HG02610 (cell line): ENCODE results near the gene HDAC4.
A peak's percentile ranks its signal among the peaks of the same experiment; 100 is the strongest.

ENCODE experiments used
- ATAC-seq: cut with Tn5 transposase; IDR thresholded peaks from one replicate; pipeline ENCODE4 v1.9.1; 2021; ENCODE audit warnings: mild to moderate bottlenecking, moderate library complexity; ENCODE audit not compliant: unreplicated experiment

Gene HDAC4

DNA sequence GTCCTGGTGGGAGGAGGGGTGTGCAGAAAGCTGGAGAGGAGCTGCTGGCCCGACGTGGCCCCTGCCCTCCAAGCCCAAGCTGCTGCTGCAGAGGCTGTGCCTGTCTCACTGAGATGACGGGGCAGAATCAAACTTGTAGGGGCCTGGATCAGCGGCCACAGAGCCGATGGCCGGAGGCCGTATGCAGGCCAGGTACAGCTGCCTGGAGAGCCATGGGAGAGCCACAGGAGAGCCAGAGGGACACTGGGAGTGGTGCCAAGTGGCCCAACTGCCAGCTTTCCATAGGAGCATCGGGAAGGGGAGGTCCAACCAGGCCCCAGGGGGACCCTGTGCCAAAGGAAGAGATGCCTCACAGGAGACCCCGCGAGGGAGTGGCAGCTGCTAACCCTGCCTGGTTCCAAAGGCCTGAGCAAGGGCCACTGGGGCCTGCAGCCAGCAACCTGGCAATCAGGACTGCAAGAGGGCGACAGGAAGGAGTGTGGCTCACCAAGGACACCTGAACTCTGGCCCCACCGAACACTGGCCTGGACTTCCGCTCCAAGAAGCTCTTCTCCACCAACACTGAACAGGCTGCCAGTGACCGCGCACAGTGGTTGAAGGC is 70.7 kb downstream of the HDAC4 start:
- no peak for ATAC-seq

DNA sequence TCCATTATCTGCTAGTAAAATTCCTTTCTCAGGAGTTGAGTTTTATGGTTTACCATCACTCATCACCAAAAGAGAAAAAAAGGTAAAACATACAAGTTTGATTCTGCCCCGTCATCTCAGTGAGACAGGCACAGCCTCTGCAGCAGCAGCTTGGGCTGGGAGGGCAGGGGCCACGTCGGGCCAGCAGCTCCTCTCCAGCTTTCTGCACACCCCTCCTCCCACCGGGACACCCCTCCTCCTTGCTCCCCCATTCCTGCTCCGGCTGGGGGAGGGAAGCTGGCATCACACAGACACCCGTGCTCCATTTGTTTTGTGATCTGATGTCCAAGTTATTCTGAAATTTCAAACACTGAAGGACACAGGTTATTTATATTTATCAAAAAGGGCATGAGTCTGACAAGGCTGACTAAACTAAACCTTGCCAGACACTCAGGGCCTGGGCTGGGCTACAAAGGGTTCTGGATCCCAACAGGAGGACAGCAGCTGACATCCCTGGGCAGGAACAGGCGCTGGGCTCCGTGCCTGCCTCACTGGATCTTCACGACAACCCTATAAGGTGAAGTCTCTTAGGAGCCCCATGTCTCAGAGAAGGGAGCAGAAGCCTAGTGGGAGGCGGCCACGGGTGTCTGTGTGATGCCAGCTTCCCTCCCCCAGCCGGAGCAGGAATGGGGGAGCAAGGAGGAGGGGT is 71.4 kb downstream of the HDAC4 start:
- no peak for ATAC-seq

DNA sequence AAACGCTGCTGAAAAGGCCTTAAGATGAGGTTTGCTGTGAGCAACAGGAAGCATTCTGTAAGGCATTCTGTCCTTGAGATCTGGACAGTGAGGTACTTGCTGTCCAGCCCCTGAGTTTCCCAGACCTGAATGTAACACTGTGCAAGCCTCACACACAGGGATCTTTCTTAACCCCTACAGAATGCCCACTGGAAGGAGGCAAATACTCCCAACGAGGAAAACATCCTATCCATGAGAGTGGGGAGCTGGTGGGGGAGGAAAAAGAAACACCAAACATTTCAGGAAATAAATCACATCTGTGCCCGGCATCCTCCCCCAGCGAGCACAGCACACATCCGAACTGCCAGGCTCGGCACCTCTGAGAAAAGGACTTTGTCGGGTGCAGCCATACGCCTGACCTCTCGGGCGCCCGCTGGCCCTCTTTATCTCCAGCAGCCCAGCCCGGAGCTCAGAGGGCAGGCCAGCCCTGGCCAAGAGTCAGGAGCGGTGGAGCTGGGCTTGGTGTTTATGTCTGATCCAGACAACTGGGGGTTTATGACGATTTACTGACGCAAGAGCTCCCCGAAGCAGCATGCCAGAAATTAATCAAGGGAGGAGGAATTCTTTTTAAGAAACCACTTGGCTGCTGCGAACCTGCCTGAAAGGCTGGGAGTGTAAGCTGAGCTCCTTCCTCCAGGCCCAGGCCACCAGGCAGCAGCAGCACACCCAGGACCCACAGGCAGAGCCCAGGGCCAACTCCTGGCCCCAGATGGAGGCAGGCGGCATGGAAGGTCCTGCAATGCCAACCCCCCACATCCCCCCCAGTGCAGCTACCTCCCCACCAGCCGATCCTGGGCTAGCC is 72.2 kb downstream of the HDAC4 start:
- no peak for ATAC-seq

DNA sequence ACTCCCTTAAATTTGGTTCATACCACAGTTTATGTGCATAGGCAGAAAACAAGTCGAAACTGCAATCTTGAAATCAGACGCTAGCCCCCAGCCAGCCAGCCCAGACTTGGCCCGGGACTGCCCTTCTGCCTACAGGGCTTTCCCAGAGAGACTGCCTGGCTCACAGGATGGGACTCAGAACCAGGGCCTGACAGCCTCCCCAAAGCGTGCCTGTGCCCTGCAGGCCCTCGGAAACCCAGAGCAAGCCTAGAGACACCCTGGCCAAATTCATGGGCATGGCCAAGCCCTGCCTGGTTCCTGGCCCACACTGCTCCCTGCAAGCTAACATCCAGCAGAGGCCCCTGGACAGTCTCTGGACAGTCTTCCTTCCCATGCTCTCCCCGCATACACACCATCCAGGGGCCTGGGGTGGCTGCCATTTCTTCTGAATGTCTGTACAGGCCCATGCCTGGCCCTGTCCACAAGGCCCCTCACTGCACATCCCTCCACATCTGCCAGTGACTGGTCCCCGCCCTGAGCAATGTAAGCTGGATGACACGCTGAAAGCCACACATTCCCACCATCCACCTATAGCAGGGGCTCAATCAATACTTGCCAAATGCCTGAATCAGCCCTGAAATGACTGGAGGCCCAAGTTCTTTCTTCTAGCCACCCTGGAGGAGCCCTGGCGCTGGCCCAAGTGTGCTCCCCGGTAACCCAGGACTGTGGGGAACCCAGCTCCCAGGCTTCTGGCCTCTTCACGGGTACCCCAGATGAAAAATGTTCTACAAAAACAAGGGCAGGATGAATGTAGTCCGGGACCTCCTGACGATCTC is 73.1 kb downstream of the HDAC4 start:
- ATAC-seq: peak; percentile 15

DNA sequence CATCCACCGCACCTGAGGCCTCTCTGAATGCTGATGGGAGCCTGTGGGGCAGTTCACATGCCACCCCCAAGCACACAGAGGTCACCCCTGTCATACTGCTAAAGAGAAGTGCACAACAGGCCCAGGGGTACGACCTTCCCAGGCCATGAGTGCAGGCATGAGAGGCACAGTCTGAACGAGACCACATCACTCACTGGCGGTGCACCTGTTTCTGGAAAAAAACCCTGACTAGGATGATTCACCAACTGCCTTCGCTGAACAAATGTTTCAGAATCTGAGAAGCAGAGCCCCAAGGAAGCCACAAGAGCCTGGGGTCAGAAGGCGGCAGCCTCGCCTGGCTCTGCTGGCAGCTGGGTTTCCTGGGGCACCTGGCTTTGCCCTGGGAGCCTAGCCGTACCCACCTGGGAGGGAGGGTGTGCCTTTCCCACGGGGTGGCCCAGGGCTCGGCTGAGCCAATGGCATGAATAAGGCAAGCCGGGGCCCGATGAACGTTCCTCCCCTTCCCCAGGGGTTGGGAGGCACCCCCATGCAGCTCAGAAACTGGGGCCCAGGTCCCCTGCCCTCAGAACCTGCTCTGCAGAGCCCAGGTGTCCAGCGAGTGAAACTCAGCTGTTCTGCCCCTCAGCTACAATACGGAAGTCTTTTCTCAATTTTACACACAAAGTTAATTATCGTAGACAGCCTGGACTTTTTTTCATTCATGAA is 73.8 kb downstream of the HDAC4 start:
- ATAC-seq: peak; percentile 77

DNA sequence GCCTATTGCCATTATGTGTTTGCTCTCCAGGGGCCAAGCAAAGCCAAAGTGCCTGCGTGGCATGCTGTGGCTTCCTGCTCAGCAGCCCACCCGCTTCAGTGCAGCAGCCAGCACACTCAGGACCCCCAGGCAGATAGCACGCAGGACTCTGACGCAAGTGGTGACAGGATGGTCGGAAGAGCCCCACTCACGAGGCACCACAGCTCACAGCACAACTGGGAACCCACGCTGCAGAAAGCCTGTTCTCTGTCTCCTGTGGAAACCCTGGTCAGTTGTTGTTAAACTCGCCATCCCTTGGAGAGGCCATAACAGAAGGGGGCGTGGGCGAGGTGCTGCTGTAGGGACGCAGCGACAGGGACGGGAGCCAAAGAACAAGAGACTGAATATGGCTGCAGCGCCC is 76.4 kb downstream of the HDAC4 start:
- ATAC-seq: no peak

DNA sequence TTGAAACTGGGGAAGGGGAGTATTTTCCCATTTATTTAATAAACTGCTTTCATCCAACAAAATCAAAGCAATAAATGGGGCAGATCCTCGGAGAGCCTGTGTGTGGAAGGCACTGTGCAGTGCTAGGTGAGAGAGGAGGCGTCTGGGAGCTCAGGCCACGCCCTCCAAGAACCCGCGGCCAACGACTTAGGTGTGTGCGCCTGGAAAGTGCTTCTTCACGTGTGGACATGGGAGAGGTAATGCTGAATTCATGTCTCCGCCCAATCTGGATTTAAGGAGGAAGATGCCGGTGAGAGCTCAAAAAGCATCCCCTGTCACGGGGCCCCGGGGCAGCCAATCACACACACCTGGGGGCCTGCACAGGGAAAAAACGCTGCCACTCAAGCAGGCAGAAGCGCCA is 77.4 kb downstream of the HDAC4 start:
- ATAC-seq: no peak

DNA sequence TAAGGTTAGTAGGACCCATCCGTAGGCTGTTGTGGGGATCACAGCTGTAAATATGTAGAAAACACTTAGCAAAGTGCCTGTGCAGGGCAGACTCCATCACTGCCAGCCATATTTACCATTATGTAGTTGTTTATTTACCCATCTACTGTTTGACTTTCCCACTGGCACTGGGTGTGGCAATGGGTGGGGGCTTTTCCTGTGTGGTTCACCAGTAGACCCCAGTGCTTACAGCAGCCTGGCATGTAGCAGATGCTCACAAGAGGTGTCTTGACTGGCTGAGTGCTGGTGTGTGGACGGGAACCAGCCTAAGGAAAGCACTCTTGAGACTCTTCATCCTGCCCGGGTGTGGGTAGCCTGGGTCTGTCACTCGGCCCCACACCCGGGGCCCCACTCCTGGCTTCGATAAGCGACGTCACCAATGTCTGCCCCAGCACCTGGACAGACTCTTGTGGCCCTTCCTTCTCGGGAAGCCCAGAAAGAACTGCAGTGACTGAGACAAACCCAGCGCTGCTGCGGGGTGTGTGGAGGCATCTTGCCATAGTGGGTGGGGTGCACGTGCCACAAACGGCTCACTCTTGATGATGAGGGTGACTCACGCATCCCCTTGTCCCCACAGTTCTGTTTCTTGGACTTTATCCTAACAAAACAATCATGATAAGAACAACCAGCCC is 78.3 kb downstream of the HDAC4 start:
- ATAC-seq: no peak

DNA sequence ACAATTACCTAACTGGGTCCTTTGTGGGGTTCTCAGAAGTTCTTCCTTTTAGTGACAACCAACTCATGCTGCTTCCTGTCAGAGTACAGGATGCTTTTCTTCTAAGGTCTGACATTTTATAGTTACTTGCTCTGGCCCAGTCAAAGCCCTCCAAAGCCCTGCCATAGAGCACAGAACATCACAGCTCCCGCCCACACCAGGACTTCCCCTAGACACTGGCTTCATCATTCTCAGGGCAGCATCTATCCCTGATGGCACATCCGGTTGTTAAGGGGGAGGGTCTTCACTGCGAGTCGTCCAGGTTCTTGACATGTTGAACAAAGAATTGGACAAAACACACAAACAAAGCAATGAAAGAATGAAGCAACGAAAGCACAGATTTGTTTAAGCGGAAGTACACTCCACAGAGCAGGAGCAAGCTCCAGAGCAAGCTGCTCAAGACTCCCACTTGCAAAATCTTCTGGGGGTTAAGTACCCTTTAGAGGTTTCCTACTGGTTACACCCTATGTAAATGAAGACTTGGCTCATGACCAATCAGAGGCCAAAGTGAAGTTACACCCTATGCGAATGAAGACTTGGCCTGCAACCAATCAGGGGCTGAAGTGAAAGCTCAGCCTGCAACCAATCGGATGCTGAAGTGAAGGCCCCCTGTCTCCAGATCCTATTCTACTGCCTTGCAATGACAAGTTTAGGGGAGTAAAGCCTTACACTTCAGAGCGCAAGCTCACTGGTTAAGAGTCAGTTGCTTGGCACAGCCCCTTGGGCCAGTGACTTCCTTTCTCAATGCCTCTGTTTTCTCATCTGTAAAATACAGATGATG is 79.0 kb downstream of the HDAC4 start:
- no peak for ATAC-seq

DNA sequence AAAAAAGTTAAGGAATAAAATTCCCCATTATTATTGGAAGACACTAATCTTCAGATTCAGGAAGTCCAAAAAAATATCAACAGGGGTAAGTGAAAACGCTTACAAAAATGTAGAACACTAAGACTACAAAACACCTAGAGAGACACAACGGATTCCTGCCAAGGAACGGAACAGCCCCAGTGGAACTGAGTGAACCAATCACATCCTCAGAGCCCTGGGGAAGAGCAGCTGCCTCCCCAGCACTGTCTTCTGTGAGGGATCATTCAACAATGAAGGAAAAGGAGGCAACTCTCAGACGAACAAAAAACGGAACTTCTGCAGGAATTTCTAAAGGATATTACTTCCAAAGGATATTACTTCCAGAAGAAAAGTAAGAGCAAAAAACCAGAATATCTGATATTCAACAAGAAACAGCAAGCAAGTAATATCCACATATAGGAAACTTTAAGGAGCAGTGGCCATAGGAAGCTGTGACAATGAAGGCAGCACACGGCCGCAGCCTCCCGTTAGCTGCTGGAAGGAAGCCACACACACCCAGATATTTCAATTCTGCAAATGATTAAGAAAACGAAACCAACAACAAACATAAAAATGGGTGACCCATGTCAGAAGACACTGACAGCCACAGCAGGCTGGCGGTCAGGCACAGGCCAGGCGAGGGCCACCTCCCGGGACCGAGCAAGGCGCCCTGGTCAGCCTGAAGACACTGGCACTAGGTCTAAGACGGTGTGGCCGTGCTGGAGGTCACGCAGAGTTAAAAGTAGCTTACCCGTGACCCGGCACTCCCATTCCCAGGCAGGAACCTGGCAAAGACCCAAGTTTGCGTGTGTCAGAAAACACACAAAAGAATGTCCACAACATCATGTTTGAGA is 81.8 kb downstream of the HDAC4 start:
- ATAC-seq: no peak

DNA sequence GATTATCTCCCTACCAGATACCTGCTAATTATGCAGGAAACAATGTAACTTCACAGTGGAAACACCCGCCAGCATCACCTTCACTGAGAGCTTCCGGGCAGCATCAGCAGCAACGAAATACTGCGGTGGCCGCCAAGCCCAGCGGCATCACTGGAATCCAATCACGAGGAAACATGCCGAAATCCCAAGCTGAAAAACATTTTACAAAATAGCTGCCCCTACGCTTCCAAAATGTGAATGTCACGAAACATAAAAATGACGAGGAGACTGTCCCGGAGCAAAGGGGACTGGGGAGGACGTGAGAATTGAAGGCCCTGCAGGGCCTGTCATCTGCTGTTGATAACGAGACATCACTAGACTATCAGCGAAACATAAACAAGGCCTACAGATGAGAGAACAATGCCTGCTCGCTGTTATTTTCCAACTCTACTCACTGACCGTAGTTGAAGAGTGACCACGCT is 82.6 kb downstream of the HDAC4 start:
- no peak for ATAC-seq

DNA sequence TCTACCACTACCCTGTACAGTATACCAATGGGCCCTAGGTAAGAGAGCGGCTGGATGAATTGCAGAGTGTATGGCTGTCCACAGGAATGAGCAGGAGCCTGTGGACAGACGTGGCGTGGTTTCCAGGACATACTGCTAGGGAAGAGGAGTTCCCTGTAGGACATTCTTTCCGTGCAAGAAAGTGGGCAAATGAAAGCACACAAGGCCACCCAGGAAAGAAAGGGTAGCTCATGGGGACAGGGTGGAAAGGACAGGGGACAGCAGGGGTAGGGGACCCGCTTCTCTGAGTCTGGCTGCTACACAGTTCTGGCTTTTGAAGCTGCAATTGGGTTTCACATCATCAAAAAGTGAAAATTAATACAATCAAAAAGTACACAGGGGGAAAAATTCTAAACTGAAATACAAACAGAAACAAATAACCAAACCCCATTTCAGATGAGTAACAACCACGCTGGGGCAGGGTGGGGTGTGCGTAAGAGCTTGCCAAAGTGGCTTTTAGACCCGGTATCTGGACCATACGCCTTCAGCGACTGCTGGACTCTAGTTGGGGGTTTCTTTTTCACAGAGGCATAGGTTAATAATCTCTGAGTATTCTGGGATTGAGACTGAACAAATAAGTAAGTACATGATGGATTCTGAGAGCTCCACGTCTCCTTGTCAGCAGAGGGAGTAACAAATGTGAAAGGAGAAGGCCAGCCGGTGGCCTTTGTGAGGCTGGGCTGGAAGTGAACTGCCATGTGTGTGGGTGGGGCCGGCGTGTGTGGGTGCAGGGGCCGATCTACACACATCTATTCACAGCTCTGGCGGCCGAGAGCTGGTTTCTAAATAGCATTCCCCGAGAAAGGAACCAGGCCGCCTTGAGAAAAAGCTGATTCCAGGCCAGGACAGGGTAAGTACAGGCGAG is 84.0 kb downstream of the HDAC4 start:
- no peak for ATAC-seq

DNA sequence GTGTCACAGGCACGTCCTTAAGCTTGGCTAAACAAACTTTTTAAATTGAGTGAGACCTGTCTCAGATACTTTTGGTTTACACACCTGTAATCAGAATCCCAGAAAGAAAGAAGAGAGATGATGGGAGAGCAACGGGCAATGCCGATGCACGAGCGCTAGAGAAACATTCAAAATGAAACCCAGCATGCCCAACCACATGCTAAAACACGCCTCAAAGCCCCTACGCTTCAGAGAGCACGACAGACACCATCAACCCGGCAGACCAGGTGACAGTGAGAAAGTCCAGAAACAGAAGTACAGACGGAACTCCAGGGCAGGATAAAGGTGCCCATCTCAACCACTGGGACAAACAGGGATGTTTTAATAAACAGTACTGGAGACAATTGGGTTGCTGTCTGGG is 85.5 kb downstream of the HDAC4 start:
- no peak for ATAC-seq

DNA sequence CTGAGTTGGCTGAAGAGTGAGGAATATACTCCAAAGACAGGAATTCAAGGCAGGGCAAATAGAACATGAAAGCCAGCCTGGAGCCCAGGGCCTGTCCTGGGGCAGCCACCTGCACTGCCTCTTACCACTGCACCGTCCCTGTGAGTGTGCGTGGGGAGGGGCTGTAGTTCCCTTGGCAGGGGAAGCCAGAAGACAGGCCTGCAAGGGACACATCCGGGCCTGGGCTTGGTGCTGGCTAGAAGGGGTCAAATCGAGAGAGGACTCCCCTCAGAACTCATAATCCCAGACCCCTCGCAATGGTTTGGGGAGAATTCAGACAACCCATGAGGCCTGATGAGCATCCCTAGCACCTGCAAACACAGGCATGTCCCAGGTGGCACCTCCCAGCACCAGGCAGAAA is 87.0 kb downstream of the HDAC4 start:
- no peak for ATAC-seq

DNA sequence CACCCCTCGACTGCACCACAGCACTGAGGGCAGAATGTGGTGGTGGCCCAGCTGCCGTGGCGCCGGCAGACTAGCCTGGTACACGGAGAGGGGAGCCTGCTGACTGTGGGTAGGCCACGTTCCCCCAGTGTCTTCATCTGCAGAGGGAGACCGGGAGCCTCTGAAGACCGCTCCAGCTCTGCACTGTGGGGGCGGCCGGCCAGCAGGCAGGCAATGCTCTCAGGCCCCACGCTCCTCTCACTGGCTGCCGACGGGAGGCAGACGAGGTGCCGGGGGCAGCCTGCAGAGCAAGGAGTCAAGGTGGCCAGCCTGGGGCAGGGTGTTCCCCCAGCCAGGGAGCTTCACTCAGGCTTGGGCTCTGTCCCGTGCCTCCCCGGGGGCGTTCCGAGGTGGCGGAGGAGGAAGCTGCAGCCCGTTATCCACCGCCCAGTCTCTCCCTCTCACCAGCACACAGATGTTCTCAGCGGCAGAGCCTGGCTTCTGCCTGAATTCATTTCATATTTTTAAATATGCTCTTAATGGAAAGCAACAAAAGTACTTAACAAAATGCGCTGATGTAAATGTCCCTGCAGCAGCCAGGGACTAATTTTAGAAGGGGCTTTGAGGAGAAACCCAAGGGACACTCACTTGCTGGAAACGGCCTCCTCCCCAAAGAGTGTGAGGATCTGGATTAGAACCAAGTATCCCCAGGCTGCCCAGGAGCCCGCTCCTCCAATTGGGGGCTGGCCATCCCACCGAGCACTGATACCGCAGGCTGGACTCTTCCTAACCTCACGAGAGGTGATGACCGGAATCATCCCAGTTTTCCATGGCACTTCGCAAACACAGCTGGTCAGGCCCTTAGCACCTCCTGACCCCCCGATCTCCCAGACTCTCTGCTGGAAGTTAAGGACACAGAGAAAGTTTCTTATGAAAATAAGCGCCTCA is 87.8 kb downstream of the HDAC4 start:
- no peak for ATAC-seq

DNA sequence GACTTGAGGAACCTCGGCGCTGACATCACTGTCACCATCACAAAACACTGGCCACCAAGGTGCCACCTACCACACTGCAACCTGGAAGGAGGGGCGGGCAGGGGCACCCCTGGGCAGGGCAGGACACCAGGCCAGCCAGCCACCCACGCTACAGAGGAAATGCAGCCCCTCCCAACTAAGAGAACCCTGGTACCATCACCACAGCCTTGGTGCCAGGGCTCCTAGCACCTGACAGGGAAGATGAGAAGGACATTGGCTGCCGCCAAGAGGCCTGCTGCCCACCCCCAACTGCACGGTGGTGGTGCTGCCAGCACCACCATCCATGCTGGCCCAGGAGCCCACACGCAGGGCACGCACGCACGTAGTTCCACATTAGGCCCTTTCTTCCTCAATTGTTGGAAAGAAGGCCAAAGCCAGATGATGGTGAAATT is 88.7 kb downstream of the HDAC4 start:
- ATAC-seq: no peak
